Panc1 (cell line): Measurements from ENCODE around the gene ADGRD1. TPM values are rescaled to one million over a fixed set of nuclear protein-coding genes. Genes with fewer than 3 reads are reported as not detected.

Experiments used
- ATAC-seq: fragments of 200-7000 bp; cut with Tn5 transposase; 2 replicates; pipeline ENCODE4 v1.9.1; 2020; ENCODE audit warnings: mild to moderate bottlenecking, moderate library complexity
- BruUV-seq: library from RNA; stranded (reverse); fragments of 400-500 nt; replicated peaks from 2 replicates; lab custom pipeline; 2021; lab: Mats Ljungman, UMichigan
- CTCF ChIA-PET: fragments of 300-600 bp; sonication (Branson Sonifier 250); formaldehyde crosslinking; loops from one replicate; lab custom pipeline; 2022; ENCODE audit warnings: antibody characterized with exemption; lab: Charles Lee
- POLR2A ChIA-PET: fragments of 300-600 bp; sonication (Branson Sonifier 250); formaldehyde crosslinking; loops from one replicate; lab custom pipeline; 2022; ENCODE audit warnings: antibody characterized with exemption; lab: Charles Lee
- DNase-seq: peaks from one replicate; pipeline ENCODE4 v3.0.0-alpha.2; 2010; ENCODE audit warnings: low read depth, low spot score
- H3K27ac ChIP-seq: 2 replicates; pipeline ENCODE4 v1.5.1; 2011; ENCODE audit warnings: mild to moderate bottlenecking, low read length, inconsistent platforms
- H3K27me3 ChIP-seq: fragments of 200-500 bp; sonication (Bioruptor generic); 2 replicates; pipeline ENCODE4 v1.6.0; 2014; ENCODE audit warnings: low read length, inconsistent platforms; ENCODE audit not compliant: control insufficient read depth, insufficient read depth
- H3K36me3 ChIP-seq: fragments of 200-500 bp; sonication (Bioruptor generic); 2 replicates; pipeline ENCODE4 v1.5.1; 2014; ENCODE audit warnings: inconsistent platforms, mild to moderate bottlenecking, low read length, moderate library complexity; ENCODE audit not compliant: control insufficient read depth, insufficient read depth
- H3K4me1 ChIP-seq: 2 replicates; pipeline ENCODE4 v1.5.1; 2011; ENCODE audit warnings: inconsistent platforms, mild to moderate bottlenecking, low read length, moderate library complexity; ENCODE audit not compliant: control insufficient read depth, insufficient read depth
- H3K4me3 ChIP-seq, 2 experiments: 2 replicates each; pipeline ENCODE4 v1.5.1; 2011 to 2012; ENCODE audit warnings: low read depth in 2 of 2, low read length in 2 of 2, mild to moderate bottlenecking in 2 of 2, inconsistent platforms in 1 of 2, moderate library complexity in 1 of 2
- H3K9me3 ChIP-seq: fragments of 200-500 bp; sonication (Bioruptor generic); 2 replicates; pipeline ENCODE4 v1.5.1; 2014; ENCODE audit warnings: low read depth, mild to moderate bottlenecking, inconsistent platforms, low read length, moderate library complexity; ENCODE audit not compliant: control insufficient read depth, insufficient read depth
- POLR2AphosphoS5 ChIP-seq: IDR thresholded peaks from 2 replicates; pipeline ENCODE4 v1.6.1; 2012; ENCODE audit warnings: mild to moderate bottlenecking, low read depth, low read length, moderate library complexity
- REST ChIP-seq, 2 experiments: IDR thresholded peaks; 2 replicates each; pipeline ENCODE4 v1.6.1; 2011 to 2012; ENCODE audit warnings: low read depth in 2 of 2, control low read depth in 1 of 2, low read length in 1 of 2, mild to moderate bottlenecking in 1 of 2, moderate library complexity in 1 of 2; ENCODE audit not compliant: insufficient read depth in 1 of 2
- SIN3A ChIP-seq: IDR thresholded peaks from 2 replicates; pipeline ENCODE4 v1.6.1; 2012; ENCODE audit warnings: low read depth, mild to moderate bottlenecking, low read length, moderate library complexity, borderline replicate concordance; ENCODE audit not compliant: insufficient read depth
- TCF7L2 ChIP-seq: IDR thresholded peaks from 2 replicates; pipeline ENCODE4 v1.6.1; 2011; ENCODE audit warnings: mild to moderate bottlenecking, low read depth, low read length, inconsistent platforms
- in situ Hi-C: cut with HindIII; loops from 2 replicates; pipeline ENCODE4 v1.10.0; 2016; ENCODE audit warnings: low sequenced_read_pairs, low pct_unique_long_range_greater_than_20kb
- intact Hi-C: fragments of 100-400 bp; cut with micrococcal nuclease; formaldehyde crosslinking; loops from one replicate; pipeline ENCODE4 v1.10.0; 2022; ENCODE audit not compliant: unreplicated experiment
- total RNA-seq: library from RNA; stranded (reverse); gene quantifications from one replicate; pipeline ENCODE4 v1.2.1, GENCODE V29; 2021; ENCODE audit not compliant: unreplicated experiment
- TF ChIP-seq, protein P1 (sequence below): fragments of 450-650 bp; IDR thresholded peaks from 2 replicates; pipeline ENCODE4 v1.5.1; 2017; ENCODE audit warnings: mild to moderate bottlenecking

The ADGRD1 gene
- total RNA-seq, 1 experiment from 2014 or later: 0.21 TPM

DNA sequence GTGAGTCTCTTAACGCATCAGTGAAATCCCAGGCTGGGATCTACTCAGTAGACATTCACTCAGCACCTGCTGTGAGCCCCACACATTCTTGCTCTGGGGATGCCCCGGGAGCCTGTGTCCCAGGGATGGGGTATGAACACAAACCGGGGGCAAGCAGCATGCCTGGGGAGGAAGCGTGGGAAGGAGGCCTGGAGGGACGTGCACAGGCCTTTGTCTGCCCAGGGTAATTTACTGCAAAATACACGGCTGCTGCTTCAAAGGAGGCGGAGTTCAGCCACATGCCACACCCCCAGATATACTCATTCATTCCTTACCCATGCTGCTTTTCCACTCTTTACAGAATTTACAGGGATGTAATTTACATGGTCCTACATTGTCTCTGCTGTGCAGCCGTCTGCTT, 187.8 kb downstream of the ADGRD1 start:
- ATAC-seq (no peak), DNase-seq (no peak)
- in situ Hi-C loops: no loop called here
- intact Hi-C loops: no loop called here
- TF ChIP-seq TCF7L2 (no peak), POLR2AphosphoS5 (no peak), REST (IDR thresholded peaks at IDR 0.05; ENCODE audit: insufficient read depth in 1 of 2, low read depth in 2 of 2, low read length in 1 of 2) (no peak), SIN3A (no peak)
- TF ChIP-seq, protein P1, sequence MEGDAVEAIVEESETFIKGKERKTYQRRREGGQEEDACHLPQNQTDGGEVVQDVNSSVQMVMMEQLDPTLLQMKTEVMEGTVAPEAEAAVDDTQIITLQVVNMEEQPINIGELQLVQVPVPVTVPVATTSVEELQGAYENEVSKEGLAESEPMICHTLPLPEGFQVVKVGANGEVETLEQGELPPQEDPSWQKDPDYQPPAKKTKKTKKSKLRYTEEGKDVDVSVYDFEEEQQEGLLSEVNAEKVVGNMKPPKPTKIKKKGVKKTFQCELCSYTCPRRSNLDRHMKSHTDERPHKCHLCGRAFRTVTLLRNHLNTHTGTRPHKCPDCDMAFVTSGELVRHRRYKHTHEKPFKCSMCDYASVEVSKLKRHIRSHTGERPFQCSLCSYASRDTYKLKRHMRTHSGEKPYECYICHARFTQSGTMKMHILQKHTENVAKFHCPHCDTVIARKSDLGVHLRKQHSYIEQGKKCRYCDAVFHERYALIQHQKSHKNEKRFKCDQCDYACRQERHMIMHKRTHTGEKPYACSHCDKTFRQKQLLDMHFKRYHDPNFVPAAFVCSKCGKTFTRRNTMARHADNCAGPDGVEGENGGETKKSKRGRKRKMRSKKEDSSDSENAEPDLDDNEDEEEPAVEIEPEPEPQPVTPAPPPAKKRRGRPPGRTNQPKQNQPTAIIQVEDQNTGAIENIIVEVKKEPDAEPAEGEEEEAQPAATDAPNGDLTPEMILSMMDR: no peak
- Histone ChIP-seq H3K4me3 (no peak overlapping the region), H3K27me3 (0 out of 2 replicates have a peak, but pooled peaks cover 2% of the 10 kb centered on the region), H3K36me3 (no peaks in the 10 kb centered on the region), H3K9me3 (no peaks in the 10 kb centered on the region), H3K4me1 (no peaks in the 10 kb centered on the region), H3K27ac (no peak overlapping the region)
- ChIA-PET POLR2A (no interaction called here), CTCF (no interaction called here)
- BruUV-seq: no TSS peak

DNA sequence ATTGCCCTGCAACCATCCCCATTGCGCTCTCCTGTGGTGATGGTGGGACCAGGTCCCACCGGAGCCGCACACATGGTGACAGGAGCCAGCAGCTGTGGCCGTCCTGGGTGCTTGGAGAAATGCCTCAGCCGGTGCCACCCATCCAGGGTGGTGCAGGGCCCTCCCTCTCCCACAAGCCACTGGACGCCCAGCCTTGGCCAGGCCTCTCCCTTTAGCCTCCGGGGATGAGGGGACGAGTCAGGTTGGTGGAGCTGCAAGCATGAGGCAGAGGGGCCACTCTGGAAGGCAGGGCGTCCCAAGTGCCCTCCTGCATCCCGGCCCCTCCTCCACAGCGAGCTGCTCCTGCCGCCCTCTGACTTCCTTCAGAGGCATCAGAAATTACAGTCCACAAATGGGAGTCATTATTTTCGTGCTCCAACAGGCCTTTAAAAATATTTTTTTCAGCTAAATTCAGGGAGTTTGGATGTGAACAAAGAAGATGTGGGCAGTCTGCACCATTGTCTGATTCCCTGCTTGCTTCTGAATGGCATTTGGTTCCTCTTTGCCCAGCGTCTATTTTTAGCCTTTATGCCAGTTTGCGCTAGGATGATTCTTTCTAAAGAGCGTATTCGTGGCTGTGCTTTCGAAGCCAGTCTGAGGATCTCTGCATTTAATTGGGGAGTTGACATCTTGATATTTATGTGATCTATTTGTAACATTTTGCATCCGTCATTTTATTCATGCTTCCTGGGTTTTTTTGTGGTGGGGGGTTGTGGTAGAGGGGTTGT, 189.4 kb downstream of the ADGRD1 start:
- no peak for ATAC-seq
- Histone ChIP-seq H3K27ac (no peak overlapping the region), H3K4me1 (no peaks in the 10 kb centered on the region), H3K27me3 (0 out of 2 replicates have a peak, but pooled peaks cover 2% of the 10 kb centered on the region), H3K9me3 (no peaks in the 10 kb centered on the region), H3K36me3 (no peaks in the 10 kb centered on the region), H3K4me3 (no peak overlapping the region)
- CTCF ChIA-PET: no interaction called here
- in situ Hi-C loops: no loop called here
- intact Hi-C loops: no loop called here
- DNase-seq: no peak
- TF ChIP-seq, protein P1: no peak
- no peak for TF ChIP-seq SIN3A
- TF ChIP-seq TCF7L2: no peak
- no peak for TF ChIP-seq POLR2AphosphoS5
- no TSS peak for BruUV-seq
- POLR2A ChIA-PET: no interaction called here
